AG04449 (cell line): ENCODE results near the gene NDFIP2.

ENCODE experiments used
- CTCF ChIA-PET: fragments of 350-600 bp; formaldehyde crosslinking; extraction: SDS; loops from one replicate; lab custom pipeline; 2021; ENCODE audit warnings: antibody characterized with exemption; lab: Yijun Ruan, JAX
- POLR2A ChIA-PET: fragments of 400-600, 350-600 bp; formaldehyde crosslinking; extraction: SDS; loops from one replicate; lab custom pipeline; 2020; ENCODE audit warnings: antibody characterized with exemption, inconsistent platforms; lab: Yijun Ruan, JAX
- DNase-seq: peaks from one replicate; pipeline ENCODE4 v3.0.0-alpha.2; 2010; ENCODE audit warnings: low read depth, low spot score
- H3K4me3 ChIP-seq: 2 replicates; pipeline ENCODE4 v1.5.1; 2011; ENCODE audit warnings: low read depth, mild to moderate bottlenecking, control low read depth, low read length
- TF ChIP-seq, protein P1 (sequence below): IDR thresholded peaks from one replicate; pipeline ENCODE4 v1.5.1; 2011; ENCODE audit warnings: mild to moderate bottlenecking, moderate library complexity, low read length, control low read depth, inconsistent platforms; ENCODE audit not compliant: insufficient read depth; ENCODE audit errors: missing control alignments

NDFIP2 gene

DNA sequence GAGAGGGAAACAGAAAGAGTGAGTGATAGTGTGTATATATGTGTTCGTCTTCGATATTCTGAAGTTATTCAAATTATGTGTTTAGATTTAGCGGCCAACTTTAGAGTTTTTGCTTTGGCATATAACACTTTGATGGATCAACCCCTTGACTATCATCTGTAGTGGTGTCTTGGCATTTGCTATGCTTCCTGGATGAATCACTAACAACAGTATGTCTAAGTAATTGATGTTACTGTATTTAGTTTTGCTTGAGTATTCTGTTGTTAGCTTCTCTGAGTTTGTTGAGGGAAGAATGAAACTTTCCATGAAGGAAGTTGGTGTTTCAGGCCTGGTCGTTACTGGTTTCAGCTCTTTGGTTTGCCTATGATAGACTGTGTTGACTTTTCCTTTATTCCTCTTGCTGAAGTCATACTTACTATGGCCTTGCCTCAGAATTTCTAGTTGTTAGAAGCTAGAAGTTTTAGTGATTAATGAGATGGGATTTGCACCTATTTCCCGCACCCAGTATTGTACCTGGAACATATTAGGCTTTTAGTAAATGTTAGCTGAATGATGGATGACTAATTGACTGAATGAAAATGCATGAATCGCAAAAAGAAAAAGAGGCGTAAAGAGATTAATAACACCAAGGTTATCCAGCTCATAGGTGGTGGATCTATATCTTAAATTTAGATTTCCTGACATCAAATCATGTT, 20.7 kb downstream of the NDFIP2 start:
- TF ChIP-seq, protein P1, sequence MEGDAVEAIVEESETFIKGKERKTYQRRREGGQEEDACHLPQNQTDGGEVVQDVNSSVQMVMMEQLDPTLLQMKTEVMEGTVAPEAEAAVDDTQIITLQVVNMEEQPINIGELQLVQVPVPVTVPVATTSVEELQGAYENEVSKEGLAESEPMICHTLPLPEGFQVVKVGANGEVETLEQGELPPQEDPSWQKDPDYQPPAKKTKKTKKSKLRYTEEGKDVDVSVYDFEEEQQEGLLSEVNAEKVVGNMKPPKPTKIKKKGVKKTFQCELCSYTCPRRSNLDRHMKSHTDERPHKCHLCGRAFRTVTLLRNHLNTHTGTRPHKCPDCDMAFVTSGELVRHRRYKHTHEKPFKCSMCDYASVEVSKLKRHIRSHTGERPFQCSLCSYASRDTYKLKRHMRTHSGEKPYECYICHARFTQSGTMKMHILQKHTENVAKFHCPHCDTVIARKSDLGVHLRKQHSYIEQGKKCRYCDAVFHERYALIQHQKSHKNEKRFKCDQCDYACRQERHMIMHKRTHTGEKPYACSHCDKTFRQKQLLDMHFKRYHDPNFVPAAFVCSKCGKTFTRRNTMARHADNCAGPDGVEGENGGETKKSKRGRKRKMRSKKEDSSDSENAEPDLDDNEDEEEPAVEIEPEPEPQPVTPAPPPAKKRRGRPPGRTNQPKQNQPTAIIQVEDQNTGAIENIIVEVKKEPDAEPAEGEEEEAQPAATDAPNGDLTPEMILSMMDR, result no peak
- H3K4me3 ChIP-seq, result no peak overlapping the region
- POLR2A ChIA-PET, result no interaction called here
- CTCF ChIA-PET, result interaction anchor here (1.0 to 2.2 kb wide), 6 partner anchors 9 to 78 kb away, joined by 3 to 9 read pairs (median 4); no protein-coding TSS in a partner anchor
- DNase-seq, result no peak

DNA sequence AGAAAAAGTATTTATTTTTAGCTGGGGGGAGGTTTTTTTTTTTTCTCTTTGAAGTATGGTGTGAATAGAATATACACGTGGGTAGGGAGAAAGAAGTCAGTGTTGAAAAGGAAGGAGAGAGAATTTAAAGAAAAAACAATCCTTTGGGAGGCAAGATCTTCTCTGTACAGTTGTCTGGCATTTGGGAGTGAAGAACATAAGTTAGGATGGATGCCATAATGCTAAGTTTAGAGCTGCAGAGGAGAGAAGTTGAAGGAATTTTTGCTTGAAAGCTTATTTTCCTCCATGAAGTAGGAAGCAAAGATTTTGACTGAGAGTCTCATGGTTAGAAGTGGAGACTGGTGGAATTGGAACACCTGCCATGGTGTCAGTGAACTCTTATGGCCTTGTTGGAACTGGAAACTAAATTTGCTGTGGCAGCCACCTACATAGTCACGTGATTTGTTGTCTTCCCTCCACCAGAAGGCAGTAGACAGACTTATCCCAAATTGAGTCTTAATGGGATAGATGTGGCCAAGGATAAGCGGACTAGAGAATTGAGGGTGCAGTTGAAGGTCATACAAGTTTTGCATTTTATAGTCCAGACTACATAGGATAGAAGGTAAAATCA, 22.0 kb downstream of the NDFIP2 start:
- ChIA-PET CTCF (interaction anchor here (2.0 kb wide), 1 partner anchor 44 kb away, joined by 6 read pairs; no protein-coding TSS in a partner anchor), POLR2A (no interaction called here)
- no peak for DNase-seq
- TF ChIP-seq, protein P1, result no peak
- no peak overlapping the region for H3K4me3 ChIP-seq

DNA sequence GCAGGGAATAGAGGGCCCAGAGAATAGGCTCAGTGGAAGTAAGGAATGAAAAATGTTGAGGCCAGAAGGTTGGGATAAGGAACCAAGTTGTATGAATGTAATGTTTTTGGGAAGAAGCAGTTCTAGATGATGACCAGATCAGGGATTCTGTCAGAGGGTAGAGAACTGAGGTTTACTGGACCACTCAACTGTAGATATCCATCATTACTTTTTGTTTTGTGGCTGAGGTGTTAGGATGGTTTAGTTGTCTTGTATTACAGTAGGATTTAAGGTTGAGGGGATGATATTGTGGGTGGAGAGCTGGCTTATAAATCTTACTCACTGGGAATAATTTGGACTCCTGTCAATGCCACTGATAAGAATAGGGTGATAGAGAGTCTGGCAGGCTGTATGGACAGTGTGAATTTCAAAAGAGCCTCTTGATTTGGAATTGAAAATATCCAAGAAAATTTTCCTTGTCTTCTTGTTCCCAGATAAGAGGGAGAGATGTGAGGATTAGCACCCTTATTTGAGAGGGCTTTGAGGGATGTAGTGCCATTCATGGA, 22.6 kb downstream of the NDFIP2 start:
- ChIA-PET POLR2A (no interaction called here), CTCF (interaction anchor here (2.0 kb wide), 1 partner anchor 44 kb away, joined by 6 read pairs; no protein-coding TSS in a partner anchor)
- TF ChIP-seq, protein P1, result no peak
- no peak for DNase-seq
- no peak overlapping the region for H3K4me3 ChIP-seq

- TF ChIP-seq, protein P1, result no peak
- ChIA-PET CTCF (no interaction called here), POLR2A (no interaction called here)
- DNase-seq, result no peak
- no peak overlapping the region for H3K4me3 ChIP-seq
Observed at GRCh38 chr13:79508224-79508961, 27.4 kb downstream of the NDFIP2 start.

GRCh38 chr13:79511611-79512010, 30.7 kb downstream of the NDFIP2 start:
- ChIA-PET CTCF (interaction anchor here (2.4 kb wide), 1 partner anchor 87 kb away, joined by 8 read pairs; no protein-coding TSS in a partner anchor), POLR2A (no interaction called here)
- H3K4me3 ChIP-seq, result no peak overlapping the region
- DNase-seq, result no peak
- TF ChIP-seq, protein P1, result no peak
